ENCODE data around the gene CDH22. TPM values are rescaled to one million over a fixed set of nuclear protein-coding genes. Genes with fewer than 3 reads are reported as not detected.
A peak's percentile ranks its signal among the peaks of the same experiment; 100 is the strongest.

The CDH22 gene
- total and polyA plus RNA-seq, 2 donors (not counting 1 experiment from before 2014, with no cell fraction given), result not detected

GRCh38 chr20:46306743-46307138 is 1.6 kb downstream of the CDH22 start:
- no peaks in the 10 kb centered on the region for H3K9me3 Mint-ChIP-seq (ENCODE audit: insufficient read depth)
- H3K4me2 ChIP-seq (replicated peaks; ENCODE audit: low read depth, low read length, poor library complexity, severe bottlenecking), result peak overlapping the region; percentile 90
- no peak overlapping the region for H3K4me3 ChIP-seq (ENCODE audit: control extremely low read depth in 1 of 5, extremely low read depth in 1 of 5, insufficient read depth in 1 of 5, low read depth in 2 of 5, low read length in 4 of 5)
- peak overlapping the region; percentile 75 for H2AFZ ChIP-seq (ENCODE audit: insufficient read depth, low read depth, low read length, poor library complexity, severe bottlenecking)
- H3K4me1 ChIP-seq (ENCODE audit: control insufficient read depth in 2 of 2, insufficient read depth in 2 of 2, low read length in 2 of 2), result peaks cover 14% of the 10 kb centered on the region in 2 donors
- no peak for DNase-seq
- no peaks in the 10 kb centered on the region for H4K20me1 ChIP-seq (ENCODE audit: control insufficient read depth, insufficient read depth, low read length, poor library complexity, severe bottlenecking)
- H3K4me1 Mint-ChIP-seq, result peaks cover 10% of the 10 kb centered on the region
- no peaks in the 10 kb centered on the region for H3K36me3 ChIP-seq (replicated peaks in 1 of 2; ENCODE audit: control extremely low read depth in 1 of 2, control insufficient read depth in 1 of 2, extremely low read depth in 1 of 2, insufficient read depth in 2 of 2, low read length in 1 of 2)
- no peaks in the 10 kb centered on the region for H3K9me3 ChIP-seq (ENCODE audit: control extremely low read depth in 1 of 3, control insufficient read depth in 2 of 3, insufficient read depth in 1 of 3, low read length in 2 of 3)
- 33% methylated on average over 10 of the region's 10 CpGs for WGBS (ENCODE audit: insufficient coverage)
- ChIA-PET CTCF (interaction anchor here (0.6 to 3.1 kb wide), 17 partner anchors 8 to 376 kb away, joined by 3 to 19 read pairs (median 3); no protein-coding TSS in a partner anchor), POLR2A (interaction anchor here (0.6 kb wide), 1 partner anchor 106 kb away, joined by 4 read pairs; no protein-coding TSS in a partner anchor)
- intact Hi-C loops (cut with micrococcal nuclease), result loop anchor here (1.0 kb wide), 2 partner anchors 100 to 132 kb away; partner anchors contain the start of gene ELMO2
- no peak for TF ChIP-seq CTCF (IDR thresholded peaks at IDR 0.05)
- TF ChIP-seq EZH2 (IDR thresholded peaks at IDR 0.05; ENCODE audit: borderline replicate concordance, insufficient read depth, low read depth, low read length, poor library complexity, severe bottlenecking), result no peak
- H3K27ac ChIP-seq (ENCODE audit: low read length in 2 of 2), result no peak overlapping the region
- no peak overlapping the region for H3K9ac ChIP-seq (ENCODE audit: low read length)
- no peak overlapping the region for H3K27ac Mint-ChIP-seq
- H3K27me3 Mint-ChIP-seq, result peaks cover 72% of the 10 kb centered on the region
- no peak for ATAC-seq (ENCODE audit: low read depth)
- H3K79me2 ChIP-seq (ENCODE audit: control insufficient read depth, insufficient read depth, low read length), result no peaks in the 10 kb centered on the region
- peak overlapping the region; percentile 76 for H3K4me3 Mint-ChIP-seq
- peaks cover 0 to 67% (median 36%) of the 10 kb centered on the region in 4 experiments for H3K27me3 ChIP-seq (replicated peaks in 1 of 4; ENCODE audit: control extremely low read depth in 1 of 4, control insufficient read depth in 3 of 4, insufficient read depth in 4 of 4, low read length in 3 of 4)

DNA sequence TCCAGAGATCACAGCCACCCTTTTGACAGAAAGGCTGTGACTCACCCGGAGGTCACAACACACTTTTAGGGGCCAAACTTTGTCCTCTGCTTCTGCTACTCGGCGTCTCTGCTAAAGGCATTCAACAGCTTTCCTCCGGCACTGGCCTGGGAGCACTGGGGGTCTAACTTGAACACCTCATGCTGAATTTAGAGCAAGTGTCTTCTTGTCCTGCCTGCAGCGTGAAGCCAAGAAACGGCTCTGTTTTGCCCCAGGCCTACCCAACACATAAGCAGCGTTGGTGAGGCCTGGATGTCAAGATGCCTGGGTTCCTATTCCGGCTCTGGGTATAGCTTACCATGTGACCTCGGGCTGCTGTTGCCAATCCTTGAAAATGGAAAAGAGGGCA is 2.3 kb downstream of the CDH22 start:
- Histone ChIP-seq H3K4me3 (ENCODE audit: control extremely low read depth in 1 of 5, extremely low read depth in 1 of 5, insufficient read depth in 1 of 5, low read depth in 2 of 5, low read length in 4 of 5) (no peak overlapping the region), H3K27me3 (replicated peaks in 1 of 4; ENCODE audit: control extremely low read depth in 1 of 4, control insufficient read depth in 3 of 4, insufficient read depth in 4 of 4, low read length in 3 of 4) (peaks cover 0 to 62% (median 31%) of the 10 kb centered on the region in 4 experiments), H2AFZ (ENCODE audit: insufficient read depth, low read depth, low read length, poor library complexity, severe bottlenecking) (no peak overlapping the region), H4K20me1 (ENCODE audit: control insufficient read depth, insufficient read depth, low read length, poor library complexity, severe bottlenecking) (no peaks in the 10 kb centered on the region), H3K79me2 (ENCODE audit: control insufficient read depth, insufficient read depth, low read length) (no peaks in the 10 kb centered on the region), H3K4me1 (ENCODE audit: control insufficient read depth in 2 of 2, insufficient read depth in 2 of 2, low read length in 2 of 2) (peaks cover 14% of the 10 kb centered on the region in 2 donors), H3K9me3 (ENCODE audit: control extremely low read depth in 1 of 3, control insufficient read depth in 2 of 3, insufficient read depth in 1 of 3, low read length in 2 of 3) (no peaks in the 10 kb centered on the region), H3K36me3 (replicated peaks in 1 of 2; ENCODE audit: control extremely low read depth in 1 of 2, control insufficient read depth in 1 of 2, extremely low read depth in 1 of 2, insufficient read depth in 2 of 2, low read length in 1 of 2) (no peaks in the 10 kb centered on the region), H3K27ac (ENCODE audit: low read length in 2 of 2) (no peak overlapping the region), H3K4me2 (replicated peaks; ENCODE audit: low read depth, low read length, poor library complexity, severe bottlenecking) (no peak overlapping the region), H3K9ac (ENCODE audit: low read length) (no peak overlapping the region)
- Mint-ChIP-seq H3K27ac (no peak overlapping the region), H3K4me3 (no peak overlapping the region), H3K9me3 (ENCODE audit: insufficient read depth) (no peaks in the 10 kb centered on the region), H3K4me1 (peaks cover 10% of the 10 kb centered on the region), H3K27me3 (peaks cover 64% of the 10 kb centered on the region)
- WGBS (ENCODE audit: insufficient coverage), result 83% methylated on average over 9 of the region's 9 CpGs
- TF ChIP-seq CTCF (IDR thresholded peaks at IDR 0.05), result no peak
- no peak for TF ChIP-seq EZH2 (IDR thresholded peaks at IDR 0.05; ENCODE audit: borderline replicate concordance, insufficient read depth, low read depth, low read length, poor library complexity, severe bottlenecking)
- no peak for ATAC-seq (ENCODE audit: low read depth)
- no peak for DNase-seq
- ChIA-PET POLR2A (no interaction called here), CTCF (interaction anchor here (0.5 to 3.1 kb wide), 8 partner anchors 9 to 382 kb away, joined by 3 to 19 read pairs (median 4); no protein-coding TSS in a partner anchor)
- intact Hi-C loops (cut with micrococcal nuclease), result no loop called here
